GM06990 (cell line): ENCODE measurements around the gene JADE2.
"Not testable (repeated sequence)": the region's sequence is repeated elsewhere in the genome, so short reads cannot be mapped to it uniquely, and the experiment has no call there.

Experiments used
- DNase-seq: peaks from one replicate; pipeline ENCODE4 v3.0.0-alpha.2; 2011; ENCODE audit not compliant: insufficient read length; ENCODE audit errors: extremely low read depth
- H3K27me3 ChIP-seq: replicated peaks from 2 replicates; pipeline ENCODE4 v1.6.0; 2011; ENCODE audit warnings: low read length; ENCODE audit not compliant: control insufficient read depth, insufficient read depth
- H3K36me3 ChIP-seq: 2 replicates; pipeline ENCODE4 v1.5.1; 2011; ENCODE audit warnings: low read length; ENCODE audit not compliant: control insufficient read depth, insufficient read depth
- H3K4me3 ChIP-seq: replicated peaks from 2 replicates; pipeline ENCODE4 v1.5.1; 2011; ENCODE audit warnings: low read depth, mild to moderate bottlenecking, control low read depth, low read length
- CTCF ChIP-seq: IDR thresholded peaks from 2 replicates; pipeline ENCODE4 v1.5.1; 2011; ENCODE audit warnings: low read length, control low read depth, mild to moderate bottlenecking, inconsistent platforms; ENCODE audit not compliant: insufficient read depth, poor library complexity, severe bottlenecking

JADE2 gene

GRCh38 chr5:134555223-134555889, 29.9 kb downstream of the JADE2 start:
- peak; percentile 64 for DNase-seq
- no peaks in the 10 kb centered on the region for H3K27me3 ChIP-seq
- H3K36me3 ChIP-seq = peaks cover 20% of the 10 kb centered on the region
- no peak for TF ChIP-seq CTCF
- no peak overlapping the region for H3K4me3 ChIP-seq

GRCh38 chr5:134555890-134556311, 30.4 kb downstream of the JADE2 start:
- H3K27me3 ChIP-seq = no peaks in the 10 kb centered on the region
- no peak overlapping the region for H3K4me3 ChIP-seq
- peak; percentile 4 for TF ChIP-seq CTCF
- peak; percentile 67 for DNase-seq
- H3K36me3 ChIP-seq = peaks cover 25% of the 10 kb centered on the region

GRCh38 chr5:134556588-134556987, 31.1 kb downstream of the JADE2 start:
- DNase-seq, H3K4me3 ChIP-seq, H3K27me3 ChIP-seq: not testable (repeated sequence)
- peaks cover 28% of the 10 kb centered on the region for H3K36me3 ChIP-seq

GRCh38 chr5:134556994-134557393, 31.5 kb downstream of the JADE2 start:
- no peak for TF ChIP-seq CTCF
- no peak for DNase-seq
- Histone ChIP-seq H3K36me3 (peaks cover 30% of the 10 kb centered on the region), H3K27me3 (no peaks in the 10 kb centered on the region), H3K4me3 (no peak overlapping the region)

- no peak for TF ChIP-seq CTCF
Measured at GRCh38 chr5:134559672-134560071, 34.2 kb downstream of the JADE2 start.

GRCh38 chr5:134560698-134561097, 35.2 kb downstream of the JADE2 start:
- peaks cover 60% of the 10 kb centered on the region for H3K36me3 ChIP-seq
- H3K27me3 ChIP-seq = no peaks in the 10 kb centered on the region
- no peak for TF ChIP-seq CTCF
- DNase-seq = no peak
- H3K4me3 ChIP-seq = no peak overlapping the region

More at GRCh38 chr5:134559672-134560071, 34.2 kb downstream of the JADE2 start:
- Histone ChIP-seq H3K4me3 (no peak overlapping the region), H3K36me3 (peaks cover 52% of the 10 kb centered on the region), H3K27me3 (no peaks in the 10 kb centered on the region)
- DNase-seq = no peak
